Measurements from ENCODE around the gene MDC1.
A peak's percentile ranks its signal among the peaks of the same experiment; 100 is the strongest.
"Not testable (repeated sequence)": the region's sequence is repeated elsewhere in the genome, so short reads cannot be mapped to it uniquely, and the experiment has no call there.

MDC1 gene

DNA sequence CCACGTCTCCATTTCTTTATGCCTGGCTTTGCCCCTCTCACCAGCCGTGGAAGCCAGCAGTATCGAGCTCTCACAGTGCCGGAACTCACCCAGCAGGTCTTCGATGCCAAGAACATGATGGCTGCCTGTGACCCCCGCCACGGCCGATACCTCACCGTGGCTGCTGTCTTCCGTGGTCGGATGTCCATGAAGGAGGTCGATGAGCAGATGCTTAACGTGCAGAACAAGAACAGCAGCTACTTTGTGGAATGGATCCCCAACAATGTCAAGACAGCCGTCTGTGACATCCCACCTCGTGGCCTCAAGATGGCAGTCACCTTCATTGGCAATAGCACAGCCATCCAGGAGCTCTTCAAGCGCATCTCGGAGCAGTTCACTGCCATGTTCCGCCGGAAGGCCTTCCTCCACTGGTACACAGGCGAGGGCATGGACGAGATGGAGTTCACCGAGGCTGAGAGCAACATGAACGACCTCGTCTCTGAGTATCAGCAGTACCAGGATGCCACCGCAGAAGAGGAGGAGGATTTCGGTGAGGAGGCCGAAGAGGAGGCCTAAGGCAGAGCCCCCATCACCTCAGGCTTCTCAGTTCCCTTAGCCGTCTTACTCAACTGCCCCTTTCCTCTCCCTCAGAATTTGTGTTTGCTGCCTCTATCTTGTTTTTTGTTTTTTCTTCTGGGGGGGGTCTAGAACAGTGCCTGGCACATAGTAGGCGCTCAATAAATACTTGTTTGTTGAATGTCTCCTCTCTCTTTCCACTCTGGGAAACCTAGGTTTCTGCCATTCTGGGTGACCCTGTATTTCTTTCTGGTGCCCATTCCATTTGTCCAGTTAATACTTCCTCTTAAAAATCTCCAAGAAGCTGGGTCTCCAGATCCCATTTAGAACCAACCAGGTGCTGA, 7.0 kb upstream of the MDC1 start:
- not testable (repeated sequence) for DNase-seq

DNA sequence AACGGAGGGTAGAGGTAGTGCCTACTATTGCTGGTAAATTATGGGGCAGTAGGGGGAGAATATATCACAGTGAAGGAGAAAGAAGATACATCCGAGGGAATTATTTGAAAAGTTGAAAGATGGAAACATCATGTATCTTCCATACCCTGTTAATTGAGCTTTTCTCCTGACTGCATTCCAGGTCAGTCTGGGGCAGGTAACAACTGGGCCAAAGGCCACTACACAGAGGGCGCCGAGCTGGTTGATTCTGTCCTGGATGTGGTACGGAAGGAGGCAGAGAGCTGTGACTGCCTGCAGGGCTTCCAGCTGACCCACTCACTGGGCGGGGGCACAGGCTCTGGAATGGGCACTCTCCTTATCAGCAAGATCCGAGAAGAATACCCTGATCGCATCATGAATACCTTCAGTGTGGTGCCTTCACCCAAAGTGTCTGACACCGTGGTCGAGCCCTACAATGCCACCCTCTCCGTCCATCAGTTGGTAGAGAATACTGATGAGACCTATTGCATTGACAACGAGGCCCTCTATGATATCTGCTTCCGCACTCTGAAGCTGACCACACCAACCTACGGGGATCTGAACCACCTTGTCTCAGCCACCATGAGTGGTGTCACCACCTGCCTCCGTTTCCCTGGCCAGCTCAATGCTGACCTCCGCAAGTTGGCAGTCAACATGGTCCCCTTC, 6.2 kb upstream of the MDC1 start:
- DNase-seq = not testable (repeated sequence)

DNA sequence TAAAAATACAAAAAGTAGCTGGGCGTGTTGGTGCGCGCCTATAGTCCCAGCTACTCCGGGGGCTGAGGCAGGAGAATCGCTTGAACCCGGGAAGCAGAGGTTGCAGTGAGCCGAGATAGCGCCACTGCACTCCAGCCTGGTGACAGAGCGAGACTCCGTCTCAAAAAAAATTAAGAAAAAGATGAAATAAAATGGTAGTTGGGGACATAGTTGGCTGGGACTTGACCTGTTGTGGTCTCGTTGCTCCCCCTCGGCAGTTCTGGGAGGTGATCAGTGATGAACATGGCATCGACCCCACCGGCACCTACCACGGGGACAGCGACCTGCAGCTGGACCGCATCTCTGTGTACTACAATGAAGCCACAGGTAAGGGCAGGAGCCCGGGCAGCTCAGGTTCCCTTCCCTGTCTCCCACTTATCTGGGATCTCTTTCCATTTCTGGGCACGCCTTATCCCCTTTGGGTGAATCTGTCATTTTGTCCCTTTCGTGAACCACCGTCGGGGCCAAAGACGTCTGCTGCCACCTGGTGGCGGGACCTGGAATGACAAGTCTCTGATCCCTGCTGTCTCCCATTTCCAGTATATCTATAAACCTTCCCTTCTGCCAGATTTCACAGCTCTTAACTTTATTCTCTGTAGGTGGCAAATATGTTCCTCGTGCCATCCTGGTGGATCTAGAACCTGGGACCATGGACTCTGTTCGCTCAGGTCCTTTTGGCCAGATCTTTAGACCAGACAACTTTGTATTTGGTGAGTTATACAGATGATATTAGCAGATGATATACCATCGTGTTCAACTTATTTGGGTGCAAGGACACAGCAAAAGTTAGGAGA, 5.4 kb upstream of the MDC1 start:
- peak; percentile 88 for DNase-seq

DNA sequence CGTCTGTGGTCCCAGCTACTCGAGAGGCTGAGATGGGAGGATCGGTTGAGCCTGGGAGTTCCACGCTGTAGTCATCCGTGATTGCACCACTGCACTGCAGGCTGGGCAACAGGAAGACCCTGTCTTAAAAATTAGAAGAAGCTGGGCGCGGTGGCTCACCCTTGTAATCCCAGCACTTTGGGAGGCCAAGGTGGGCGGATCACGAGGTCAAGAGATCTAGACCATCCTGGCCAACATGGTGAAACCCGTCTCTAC, 4.9 kb upstream of the MDC1 start:
- DNase-seq = not testable (repeated sequence)

DNA sequence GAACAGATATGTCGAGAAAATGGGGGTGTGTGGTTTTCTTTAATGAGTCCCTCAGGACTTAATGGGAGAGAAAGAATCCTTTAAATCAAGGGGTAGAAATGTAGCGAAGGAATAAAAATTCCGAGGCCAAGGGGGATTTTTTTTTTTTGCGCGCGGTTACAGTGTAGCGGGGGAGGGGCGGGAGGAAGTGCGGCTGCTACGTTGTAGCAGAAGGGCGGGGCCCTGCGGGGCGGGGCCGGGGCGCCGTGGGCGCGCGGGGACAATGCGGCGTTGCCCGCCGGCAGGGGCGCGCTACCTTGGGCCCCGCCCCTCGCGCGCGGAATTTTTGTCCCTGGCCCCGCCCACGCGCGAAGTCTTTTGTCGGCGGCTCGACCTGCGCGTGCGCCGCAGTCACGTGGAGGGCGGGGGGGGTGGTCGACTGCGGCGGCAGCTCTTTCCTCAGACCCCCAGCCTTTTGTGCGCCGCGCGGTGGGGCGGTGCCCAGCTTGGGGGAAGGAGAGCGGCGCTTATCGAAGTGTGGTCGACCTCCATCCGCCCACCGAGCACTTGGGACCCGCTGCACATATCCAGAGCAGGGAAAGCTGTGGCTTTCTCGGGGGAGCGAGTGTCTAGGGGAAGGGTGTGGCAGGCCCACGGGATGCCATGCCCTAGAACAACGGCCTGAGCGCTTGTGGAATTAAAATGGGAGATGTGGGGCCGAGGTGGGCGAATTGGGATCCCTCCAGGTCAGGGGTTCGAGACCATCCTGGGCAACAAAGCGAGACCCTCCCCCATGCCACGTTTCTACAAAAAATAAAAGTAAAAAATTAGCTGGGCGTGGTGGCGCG, 4.3 kb upstream of the MDC1 start:
- peak; percentile 88 for DNase-seq

DNA sequence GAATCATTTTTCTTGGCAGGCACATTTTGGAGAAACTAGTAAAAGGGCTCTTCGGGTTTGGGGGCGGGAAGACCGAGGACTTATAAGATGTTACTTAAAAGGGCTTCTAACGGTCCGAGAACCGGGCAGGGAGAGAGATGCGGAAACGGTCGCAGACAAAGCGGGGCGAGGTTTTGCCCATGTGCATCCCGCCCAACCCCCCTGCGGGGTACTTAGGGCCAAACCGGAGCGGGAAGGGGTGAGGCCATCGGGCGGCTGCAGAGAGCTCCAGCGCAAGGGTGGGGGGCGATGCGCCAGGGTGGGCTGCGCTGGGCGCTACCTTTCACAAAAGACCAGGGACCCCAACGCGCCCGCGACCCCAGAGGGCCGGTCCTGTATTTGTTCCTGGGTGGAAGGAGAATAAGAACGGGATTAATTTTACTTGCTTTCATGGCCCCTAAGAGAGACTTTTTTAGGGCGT, 3.7 kb upstream of the MDC1 start:
- DNase-seq = peak; percentile 85

DNA sequence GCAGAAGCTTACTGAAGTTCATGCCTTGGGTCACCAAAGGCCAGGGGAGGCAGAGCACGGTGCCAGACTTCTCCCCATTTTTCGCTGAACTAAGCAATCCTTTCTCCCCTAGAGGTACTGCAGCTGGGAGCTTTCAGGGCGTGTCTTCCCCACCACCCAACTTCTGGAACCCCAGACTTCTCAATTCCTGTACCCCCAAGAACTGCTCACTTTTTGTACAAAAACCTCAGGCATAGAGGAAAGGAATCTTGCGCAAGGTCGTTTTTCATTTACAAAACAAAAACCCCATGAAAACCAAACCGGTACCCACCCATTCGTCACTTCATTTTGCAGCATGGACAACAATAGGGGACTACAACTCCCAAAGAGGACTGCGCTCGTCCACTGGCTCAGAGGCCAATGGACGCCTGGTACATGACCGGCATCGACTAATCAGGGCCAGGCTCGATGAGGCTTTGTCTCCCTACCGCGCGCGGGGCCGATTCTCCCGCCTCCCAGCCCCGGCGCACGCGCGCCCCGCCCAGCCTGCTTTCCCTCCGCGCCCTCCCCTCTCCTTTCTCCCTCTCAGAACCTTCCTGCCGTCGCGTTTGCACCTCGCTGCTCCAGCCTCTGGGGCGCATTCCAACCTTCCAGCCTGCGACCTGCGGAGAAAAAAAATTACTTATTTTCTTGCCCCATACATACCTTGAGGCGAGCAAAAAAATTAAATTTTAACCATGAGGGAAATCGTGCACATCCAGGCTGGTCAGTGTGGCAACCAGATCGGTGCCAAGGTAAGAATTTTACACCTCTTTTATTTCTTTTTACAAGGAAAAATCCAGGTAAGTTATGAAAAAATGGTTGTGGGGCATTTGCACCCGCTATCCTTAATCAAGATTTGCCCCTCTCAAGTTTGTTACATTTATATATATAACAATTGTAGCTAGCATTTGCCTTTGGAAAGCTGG, 3.0 kb upstream of the MDC1 start, which contains the start of gene TUBB:
TUBB (plus strand) TSS at position 562 of the 947 bp plus-strand sequence; CDS start at position 717, 155 bp downstream.
- DNase-seq = peak; percentile 99

DNA sequence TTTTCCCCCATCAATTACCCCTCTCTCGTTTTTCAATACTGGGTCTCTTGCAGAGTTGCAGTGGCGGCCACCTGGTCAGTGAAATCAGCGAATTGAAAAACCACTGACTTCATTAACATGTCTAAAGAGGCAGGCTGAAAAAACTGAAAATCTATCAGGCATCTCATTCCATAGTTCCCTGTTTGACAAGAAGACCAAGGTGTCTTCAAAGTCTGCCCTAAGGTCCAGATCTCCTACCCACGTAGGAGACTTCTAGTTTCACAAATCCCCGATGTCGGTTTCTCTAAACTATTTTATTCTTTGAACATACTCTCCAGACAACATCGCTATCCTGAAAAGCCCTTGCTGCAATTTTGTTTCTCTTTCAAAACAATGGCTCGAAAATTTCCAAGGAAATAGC, 2.3 kb upstream of the MDC1 start:
- no peak for DNase-seq

DNA sequence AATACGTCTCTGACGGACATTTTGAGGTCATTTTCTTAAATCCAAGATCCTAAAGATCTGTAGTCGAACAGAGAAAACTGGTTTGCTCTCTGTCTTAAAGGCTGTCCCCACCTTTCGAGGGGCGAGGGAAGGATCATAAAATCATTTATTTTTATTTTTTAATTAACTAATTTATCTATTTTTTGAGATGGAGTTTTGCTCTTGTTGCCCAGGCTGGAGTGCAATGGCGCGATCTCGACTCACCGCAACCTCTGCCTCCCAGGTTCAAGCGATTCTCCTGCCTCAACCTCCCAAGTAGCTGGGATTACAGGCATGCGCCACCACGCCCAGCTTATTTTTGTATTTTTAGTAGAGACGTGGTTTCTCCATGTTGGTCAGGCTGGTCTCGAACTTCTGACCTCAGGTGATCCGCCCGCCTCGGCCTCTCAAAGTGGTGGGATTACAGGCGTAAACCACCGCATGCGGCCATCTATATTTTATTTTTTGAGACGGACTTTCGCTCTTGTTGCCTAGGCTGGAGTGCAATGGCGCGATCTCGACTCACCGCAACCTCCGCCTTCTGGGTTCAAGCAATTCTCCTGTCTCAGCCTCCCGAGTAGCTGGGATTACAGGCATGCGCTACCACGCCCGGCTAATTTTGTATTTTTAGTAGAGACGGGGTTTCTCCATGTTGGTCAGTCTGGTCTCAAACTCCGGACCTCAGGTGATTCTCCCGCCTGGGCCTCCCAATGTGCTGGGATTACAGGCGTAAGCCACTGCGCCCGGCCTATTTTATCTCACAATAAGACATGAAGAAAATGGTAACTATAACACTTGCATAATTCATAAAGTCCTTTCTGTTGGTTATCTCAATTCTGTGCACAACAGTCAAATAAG, 1.0 kb upstream of the MDC1 start:
- DNase-seq = not testable (repeated sequence)

DNA sequence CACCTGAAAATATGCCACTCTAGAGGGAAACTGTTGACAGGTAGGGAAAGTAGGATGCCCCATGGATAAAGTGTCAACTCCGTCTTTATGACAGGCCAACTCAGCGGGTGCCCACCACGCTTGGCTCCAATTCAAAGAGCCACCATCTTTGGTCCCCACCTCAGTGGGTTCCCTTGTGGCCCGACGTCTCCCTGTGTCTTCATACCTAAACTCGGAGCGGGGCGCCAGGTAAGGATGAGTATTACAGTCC, 277 bp downstream of the MDC1 start:
- DNase-seq = no peak

DNA sequence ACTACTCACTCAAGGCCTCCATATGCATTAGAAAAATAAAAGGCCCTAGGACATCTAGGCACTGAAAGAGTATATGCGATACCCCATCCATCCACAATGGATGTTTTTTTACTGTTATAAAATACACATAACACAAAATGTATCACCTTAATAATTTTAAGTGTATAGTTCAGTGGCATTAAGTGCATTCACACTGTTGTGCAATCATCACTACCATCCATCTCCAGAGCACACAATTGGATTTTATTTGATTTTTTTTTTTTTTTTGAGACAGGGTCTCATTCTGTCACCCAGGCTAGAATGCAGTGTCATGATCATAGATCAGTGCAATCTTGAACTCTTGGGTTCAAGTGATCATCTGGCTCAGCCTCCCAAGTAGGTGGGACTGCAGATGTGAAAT, 2.8 kb downstream of the MDC1 start:
- no peak for DNase-seq

DNA sequence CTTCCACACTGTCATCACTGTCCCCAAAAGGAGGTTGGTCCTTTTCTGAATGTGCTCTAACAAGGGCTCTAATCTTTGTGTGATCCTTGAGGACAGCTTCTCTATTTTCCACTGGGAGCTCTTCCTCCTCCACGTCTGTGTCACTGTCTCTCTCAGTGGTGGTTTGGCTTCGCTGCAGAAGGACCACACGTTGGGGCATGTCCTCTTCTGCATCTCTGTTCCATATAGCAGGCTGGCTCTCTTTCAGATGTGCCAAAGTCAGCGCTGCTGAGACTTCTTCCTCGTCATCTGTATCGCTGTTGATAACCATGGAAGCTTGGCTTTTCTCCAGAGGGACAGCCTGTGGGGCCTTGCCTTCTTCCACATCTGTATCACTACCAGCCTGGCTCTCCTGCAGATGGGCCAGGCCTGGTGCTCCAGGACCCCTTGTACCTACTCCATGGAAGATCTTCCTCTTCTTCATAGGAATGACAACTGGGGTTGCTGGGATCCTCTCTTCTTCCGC, 4.6 kb downstream of the MDC1 start:
- peak; percentile 90 for DNase-seq

DNA sequence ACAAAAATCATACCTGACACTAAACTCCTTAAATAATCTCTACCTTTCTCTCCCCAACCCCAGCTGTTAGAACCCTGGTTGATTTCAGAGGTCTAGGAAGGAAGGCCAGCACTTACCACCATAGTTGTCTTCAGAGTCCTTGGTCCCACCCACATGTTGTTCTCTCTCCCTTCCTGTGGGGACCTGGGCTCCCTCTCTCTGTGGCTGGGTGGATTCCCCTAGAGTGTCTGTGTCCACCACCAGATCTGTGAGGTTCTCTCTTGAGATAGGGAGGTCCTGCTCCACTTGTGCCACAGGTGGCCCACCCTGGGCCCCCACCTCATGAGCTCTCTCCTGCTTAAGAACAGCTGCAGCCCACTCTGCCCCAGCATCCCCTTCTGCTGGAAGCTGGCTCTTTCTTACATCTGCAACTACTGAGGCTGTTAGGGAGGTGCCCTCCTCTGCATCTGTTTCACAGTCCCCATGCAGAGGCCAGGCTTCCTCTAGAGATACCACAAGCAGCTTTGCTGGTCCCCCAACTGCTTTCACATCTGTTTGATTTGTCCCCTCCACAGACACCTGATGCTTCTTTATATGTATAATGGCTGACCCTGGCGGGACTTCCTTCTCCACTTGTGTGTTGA, 5.2 kb downstream of the MDC1 start:
- no peak for DNase-seq

DNA sequence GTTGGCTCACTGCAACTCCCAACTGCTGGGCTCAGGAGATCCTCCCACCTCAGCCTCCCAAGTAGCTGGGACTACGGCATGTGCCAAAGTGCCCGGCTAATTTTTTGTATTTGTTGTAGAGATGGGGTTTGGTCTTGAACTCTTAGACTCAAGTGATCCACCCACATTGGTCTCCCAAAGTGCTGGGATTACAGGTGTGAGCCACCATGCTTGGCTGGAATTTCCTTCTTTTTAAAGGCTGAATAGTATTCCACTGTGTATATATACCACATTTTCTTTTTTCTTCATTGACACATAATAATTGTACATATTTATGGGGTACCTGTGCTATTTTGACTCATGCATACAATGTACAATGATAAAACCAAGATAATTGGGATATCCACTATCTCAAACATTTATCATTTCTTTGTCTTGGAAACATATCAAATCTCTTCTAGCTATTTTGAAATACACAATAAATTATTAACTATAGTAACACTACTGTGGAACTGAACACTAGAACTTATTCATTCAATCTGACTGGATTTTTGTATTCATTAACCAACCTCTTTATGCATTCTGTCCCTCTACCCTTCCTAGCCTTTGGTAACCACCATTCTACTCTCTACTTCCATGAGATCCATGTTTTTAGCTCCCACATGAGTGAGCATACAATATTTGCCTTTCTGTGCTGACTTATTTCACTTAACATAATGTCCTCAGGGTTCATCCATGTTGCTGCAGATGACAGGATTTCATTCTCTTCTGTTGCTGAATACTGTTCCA, 7.8 kb downstream of the MDC1 start:
- no peak for DNase-seq

DNA sequence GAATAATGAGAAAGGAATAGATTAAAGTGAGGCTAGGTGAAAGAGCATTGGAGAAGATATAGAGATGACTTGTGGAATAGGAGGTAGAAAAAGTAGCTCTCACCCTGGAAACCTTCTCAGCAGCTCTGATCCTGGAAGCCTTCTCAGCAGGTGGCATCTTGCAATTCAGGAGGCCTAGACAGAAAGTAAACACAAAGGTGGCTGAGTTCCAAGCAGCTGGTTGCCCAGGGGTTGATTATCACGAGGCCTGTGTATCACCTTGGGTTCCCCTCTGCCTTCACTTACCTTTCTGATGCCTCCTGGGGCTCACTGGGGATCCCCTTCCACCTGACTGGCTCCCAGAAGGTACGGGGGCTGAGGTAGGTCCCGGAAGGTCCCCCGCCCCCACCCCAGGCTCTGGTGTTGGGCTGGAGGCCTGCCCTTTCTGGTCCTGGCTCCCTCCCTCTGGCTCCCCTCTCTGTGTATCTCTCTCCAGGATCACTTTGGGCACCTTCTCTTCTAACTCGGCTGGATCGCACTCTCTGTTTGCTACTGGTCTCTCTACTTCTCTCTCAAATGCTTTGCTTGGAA, 9.7 kb downstream of the MDC1 start:
- no peak for DNase-seq

DNA sequence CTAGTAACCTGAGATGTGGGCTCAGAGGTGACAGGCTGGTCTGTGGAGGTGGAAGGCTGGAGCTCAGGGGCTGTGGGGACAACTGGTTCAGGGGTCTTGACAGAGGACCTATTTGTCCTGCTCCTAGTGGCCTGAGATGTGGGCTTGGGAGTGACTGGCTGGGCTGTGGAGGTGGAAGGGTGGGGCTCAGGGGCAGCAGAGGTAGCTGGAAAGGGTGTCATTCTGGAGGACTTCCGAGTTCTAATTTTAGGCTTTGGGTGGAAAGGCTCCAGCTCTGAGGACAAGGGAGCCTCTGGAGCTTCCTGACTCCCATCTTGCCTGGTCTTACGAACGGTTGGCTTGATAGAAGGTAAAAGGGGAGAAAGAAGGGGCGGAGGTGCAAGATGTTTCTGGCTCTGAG, 11.5 kb downstream of the MDC1 start:
- no peak for DNase-seq

DNA sequence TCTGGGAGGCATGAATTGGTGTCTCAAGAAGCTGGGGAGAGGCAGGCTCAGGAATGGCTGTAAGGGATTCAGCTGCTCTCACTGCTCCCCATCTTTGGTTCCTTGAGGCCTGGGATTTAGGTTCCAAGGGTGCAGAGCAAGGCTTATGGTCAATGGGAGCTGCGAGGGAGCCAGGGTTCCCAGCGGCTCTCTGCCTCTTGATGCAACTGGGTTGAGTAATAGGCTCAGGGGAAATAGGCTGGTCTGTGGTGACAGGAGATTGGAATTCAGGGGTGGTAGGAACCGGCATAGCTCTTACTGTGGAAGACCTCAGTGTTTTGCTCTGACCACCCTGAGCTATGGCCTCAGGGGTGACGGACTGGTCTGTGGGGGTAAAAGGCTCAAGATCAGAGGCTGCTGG, 13.3 kb downstream of the MDC1 start:
- no peak for DNase-seq

DNA sequence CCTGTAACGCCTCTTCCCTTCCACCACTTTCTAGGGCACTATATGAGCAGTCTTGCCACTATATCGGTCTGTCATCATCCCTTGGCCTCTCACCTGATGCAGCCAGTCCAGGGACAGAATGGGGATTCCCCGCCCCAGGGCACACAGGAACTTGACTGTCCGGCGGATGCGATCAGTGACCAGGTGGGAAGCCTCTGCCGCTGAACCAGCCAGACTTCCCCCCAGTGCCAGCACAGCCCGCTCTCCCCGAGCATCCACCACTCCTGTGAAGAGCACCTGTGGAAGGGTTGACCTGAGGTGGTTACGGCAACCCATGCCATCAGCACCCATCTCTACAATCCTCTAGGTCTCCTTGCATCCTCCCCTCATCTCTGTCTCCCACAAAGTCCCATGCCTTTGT, 14.1 kb downstream of the MDC1 start:
- no peak for DNase-seq

DNA sequence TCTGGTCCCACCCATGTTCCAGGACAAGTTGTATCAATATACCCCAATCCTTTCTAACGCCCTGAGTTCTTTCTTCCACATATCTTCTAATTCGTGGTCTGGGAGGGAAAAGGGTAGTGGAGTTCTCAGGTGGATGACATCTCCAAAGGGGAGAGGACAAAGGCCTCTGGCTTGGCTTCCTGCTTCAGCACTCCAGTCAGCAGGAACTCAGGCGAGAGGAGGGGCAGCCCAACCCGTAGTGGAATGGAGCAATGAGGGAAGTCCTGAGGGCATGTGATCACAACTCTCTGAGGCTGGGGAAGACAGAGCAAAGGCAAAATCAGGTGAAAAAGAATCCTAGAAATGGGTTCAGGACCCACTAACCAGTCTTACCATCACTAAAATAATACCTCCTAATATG, 16.7 kb downstream of the MDC1 start:
- DNase-seq = no peak
